HCEC 1CT (cell line): ENCODE results near the gene RAB6A.
A peak's percentile ranks its signal among the peaks of the same experiment; 100 is the strongest.
"Not testable (repeated sequence)": the region's sequence is repeated elsewhere in the genome, so short reads cannot be mapped to it uniquely, and the experiment has no call there.

Source experiments
- DNase-seq: peaks from one replicate; pipeline ENCODE4 v3.0.0-alpha.2; 2017

Gene RAB6A

DNA sequence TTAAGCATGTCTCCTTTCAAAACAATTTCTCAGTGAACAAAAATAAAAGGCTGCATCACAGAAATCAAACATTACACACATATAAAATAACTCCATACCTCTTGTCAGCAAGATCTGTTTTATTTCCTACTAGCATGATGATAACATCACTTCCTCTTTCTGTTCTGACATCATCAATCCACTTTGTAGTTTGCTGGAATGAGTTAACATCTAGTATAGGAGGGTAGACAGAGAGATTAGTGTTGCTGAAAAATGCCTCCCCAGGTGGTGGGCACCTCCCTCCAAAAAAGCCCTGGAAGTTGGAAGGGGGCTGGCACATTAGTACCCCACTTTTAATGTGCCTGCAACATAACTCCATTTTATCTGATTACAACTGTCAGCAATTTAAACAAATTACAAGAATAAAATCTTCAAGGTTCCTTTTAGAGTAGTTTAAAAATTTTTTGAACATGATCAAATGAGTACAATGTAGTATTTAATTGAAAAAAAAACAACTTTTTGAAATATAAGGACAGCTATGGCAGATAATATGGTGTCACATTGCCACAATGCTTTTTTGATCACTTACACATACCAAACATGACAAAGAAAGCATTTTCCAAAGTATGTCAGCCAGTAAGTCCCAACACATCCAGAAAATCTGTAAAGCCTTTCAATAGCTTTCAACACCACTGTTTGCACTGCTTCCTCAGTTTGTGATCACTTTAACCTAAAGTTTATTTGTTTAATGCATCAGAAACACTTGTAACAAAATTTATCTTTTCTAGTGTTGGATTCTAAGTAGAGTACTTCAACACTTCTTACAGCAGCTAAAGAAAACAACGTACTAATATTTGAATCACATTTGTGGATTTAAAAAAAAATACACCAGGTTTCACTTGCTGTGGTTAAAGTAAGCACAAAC, 44.5 kb downstream of the RAB6A start:
- no peak for DNase-seq

DNA sequence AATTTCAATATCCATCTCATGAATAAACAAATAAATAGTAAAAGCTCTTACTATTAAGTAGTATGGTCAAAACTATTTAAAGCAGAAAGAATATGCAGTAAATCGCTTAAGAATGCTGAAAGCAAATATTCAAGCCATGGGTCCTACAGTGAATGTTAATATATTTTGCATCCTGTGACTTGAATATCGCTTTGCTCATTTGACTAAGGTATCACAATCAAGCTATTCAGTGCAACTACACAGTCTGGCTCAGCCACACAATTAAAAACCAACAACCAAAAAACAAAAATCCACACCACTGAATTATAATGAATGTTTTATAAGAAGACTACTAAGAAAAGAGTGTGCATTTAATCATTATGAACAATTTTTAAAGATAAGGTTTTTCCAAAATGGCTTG, 45.3 kb downstream of the RAB6A start:
- DNase-seq, result no peak

DNA sequence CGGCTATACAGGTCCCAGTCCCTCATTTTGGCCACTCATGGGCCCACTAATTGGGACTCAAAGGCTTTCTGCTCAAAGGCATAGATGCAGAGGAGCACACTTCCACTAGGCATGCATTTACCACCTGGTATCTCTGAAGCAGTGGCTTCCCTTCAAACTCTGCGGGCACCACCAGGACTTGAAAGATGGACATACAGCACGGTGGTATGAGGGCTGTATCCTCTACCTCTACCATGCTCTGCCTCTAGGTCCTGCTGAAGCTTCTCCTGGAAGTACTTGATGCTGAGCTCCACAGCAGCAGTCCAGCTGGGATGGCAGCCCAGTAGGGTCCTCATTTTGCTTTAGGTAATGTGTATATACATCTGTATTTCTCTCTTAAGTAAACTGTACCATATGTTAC, 49.9 kb downstream of the RAB6A start:
- DNase-seq, result no peak

DNA sequence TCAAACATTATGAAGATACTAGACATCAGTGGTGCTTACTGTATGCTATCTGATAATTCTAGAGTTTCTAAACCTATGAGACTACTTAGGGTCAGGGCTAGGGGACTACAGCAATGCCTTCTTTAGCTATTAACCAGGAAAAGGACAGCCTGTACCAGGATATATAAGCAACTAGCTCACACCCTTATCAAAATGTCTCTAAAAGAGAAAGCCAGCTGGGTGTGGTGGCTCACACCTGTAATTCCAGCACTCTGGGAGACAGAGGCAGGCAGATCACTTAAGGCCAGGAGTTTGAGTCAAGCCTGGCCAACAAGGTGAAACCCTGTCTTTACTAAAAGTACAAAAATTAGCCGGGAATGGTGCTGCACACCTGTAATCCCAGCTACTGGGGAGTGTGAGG, 55.8 kb downstream of the RAB6A start:
- no peak for DNase-seq

DNA sequence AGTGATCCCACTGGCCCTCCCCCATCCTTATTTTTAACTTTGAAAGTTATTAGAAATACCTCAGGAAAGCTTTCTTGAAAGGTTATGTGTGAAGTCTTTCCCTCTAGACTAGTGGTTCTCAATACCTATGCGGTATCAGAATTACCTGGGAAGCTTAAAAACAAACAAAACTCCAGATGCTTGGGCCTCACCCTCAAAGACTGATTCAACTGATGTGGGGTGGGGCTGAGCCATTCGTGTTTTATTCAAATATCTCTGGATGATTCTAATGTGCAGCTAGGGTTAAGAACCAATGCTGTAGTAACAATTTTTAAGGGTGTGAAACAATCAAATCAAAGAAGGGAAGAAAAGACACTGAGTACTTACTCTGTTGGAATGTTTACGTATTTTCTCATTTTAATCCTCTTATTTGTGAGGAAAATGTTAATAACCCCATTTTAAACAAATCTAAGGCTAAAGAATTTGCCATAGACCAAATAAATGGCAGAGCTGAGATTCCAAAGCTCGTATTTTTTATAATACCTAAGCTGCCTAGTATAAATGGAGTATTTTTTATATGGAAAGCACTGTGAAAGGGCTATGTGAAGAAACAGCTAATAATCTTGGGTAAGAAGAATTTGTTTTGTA, 66.9 kb downstream of the RAB6A start:
- DNase-seq, result no peak

DNA sequence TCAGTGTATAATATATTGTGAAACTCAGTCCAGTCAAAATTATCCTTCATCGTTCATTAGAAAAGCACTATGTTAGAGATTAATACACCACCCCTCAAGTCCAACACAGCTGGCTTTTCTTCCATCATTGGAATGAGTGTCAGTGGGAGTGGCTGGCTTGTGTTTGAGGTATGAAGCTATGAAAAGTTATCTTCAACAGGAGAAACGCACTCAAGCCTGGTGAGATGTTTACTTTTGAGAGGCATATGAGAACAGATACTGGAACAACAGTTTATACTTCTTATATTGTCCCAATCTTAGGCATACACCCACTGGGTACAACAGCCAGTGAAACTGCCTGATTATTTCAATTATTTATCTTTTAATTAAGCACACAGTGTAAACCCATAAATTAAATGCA, 80.2 kb downstream of the RAB6A start:
- DNase-seq, result no peak

DNA sequence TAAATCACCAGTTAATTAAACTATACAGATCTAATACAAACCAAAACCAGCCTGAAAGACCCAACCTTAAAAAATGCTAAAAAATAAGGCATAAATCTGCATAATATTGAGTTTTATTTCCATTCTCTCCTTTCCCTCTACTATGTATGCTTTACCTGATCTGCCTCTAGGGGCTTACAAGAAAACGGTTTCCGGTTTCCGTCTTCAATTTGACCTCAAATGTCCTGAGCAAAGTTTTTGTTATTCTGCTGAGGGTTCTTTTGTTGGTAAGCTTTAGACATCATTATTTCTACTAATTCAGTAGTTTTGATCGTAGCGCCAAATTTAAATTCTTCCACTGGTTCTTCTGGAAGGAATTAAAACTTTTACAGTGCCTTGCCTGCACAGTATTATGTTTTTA, 84.3 kb downstream of the RAB6A start:
- not testable (repeated sequence) for DNase-seq

DNA sequence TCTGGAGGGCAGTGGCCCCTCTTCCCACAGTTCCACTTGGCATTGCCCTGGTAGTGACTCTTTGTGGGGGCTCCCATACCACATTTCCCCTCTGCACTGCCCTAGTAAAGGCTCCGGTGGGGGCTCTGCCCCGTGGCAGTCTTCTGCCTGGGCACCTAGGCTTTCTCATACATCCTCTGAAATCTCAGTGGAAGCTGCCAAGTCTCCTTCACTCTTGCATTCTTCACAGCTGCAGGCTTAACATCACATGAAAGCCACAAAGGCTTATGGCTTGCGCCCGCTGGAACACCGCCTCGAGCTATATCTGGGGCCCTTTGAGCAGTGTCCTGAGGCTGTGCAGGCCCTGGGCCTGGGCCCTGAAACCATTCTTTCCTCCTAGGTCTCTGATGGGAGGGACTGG, 89.2 kb downstream of the RAB6A start:
- no peak for DNase-seq

DNA sequence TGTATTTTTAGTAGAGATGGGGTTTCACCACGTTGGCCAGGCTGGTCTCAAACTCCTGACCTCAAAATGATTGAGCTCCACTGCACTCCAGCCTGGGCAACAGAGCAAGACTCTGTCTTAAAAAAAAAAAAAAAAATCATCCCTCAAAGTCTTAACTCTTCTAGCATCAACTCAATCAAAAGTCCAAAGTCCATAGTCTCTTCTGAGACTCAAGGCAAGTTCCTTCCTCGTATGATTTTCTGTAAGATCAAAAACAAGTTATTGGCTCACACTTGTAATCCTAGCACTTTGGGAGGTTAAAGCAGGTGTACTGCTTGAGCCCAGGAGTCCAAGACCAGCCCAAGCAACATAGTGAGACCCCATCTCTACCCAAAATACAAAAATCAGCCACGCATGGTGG, 90.1 kb downstream of the RAB6A start:
- DNase-seq, result no peak

DNA sequence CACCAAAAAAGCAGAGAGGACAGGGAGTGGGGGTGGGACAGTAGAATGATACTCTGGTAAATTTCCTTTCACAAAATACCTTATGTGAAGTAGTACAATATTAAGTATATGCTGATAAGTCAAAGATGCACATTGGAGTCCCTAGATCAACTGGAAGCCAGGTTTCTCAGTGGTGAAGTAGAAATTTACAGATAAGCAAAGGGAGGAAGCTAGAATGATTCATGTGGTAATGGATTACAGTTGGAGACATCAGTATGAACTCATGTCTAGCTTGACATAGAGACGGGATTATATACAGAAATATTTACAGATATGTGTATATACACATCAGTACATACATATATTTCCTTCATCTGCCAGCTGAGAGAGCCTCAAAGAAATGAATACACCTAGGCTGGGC, 93.0 kb downstream of the RAB6A start:
- no peak for DNase-seq

DNA sequence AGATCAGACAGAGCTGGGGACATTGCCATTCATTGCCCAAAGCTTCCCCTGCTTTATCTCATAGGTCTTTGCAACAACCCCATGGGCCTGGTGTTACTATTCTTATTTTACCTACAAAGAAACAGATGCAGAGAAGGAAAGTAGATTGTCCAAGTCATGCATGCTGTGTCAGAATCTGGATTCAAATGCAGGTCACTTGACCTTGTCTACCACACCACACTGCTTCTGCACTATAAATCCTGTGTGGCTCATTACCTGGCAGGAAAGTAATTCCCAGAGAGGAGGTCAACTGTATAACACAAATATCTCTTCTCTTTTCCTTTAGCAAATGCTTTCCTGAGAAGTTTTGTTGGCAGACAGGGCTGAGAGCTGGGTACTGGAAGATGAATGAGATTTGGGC, 96.0 kb downstream of the RAB6A start:
- DNase-seq, result no peak

DNA sequence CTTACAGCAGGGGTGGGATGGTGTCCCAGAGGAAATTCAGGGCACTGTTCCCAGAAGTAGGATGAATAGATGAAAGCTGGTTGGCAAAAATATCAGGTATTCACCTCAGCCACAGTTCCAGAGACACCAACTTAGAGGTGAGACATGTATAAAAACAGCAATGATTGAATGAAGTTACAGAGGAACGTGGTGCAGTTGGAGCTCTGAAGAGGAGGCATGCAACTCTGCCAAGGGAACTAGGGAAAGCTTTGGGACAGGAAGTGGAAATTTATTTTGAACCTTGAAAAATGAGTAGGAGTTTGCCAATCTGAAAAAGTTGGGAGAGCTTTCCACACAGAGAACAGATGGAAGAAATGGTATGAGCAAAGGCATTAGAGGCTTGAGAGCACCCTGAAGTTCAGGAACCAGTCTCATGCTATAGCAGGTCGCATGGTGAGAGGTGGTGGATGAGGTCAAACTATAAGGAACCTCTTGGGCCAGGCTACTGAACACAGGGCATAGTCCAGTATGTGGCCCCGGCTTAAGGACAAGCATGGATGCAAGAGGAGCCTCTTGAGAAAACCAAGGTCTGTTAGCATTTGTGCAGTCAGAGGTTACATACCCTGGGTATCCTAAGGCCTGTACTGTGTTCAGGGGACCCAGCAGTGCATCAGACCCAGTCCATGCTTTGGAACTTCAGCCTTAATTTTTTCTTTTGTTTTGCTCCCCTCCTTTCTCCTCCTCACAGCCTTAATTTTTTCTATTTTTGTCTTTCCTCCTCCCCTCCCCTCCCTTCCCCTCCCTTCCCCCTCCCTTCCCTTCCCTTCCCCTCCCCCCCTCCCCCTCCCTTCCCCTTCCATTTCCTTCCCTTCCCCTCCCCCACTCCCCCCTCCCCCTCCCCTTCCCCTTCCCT, 97.0 kb downstream of the RAB6A start:
- no peak for DNase-seq

DNA sequence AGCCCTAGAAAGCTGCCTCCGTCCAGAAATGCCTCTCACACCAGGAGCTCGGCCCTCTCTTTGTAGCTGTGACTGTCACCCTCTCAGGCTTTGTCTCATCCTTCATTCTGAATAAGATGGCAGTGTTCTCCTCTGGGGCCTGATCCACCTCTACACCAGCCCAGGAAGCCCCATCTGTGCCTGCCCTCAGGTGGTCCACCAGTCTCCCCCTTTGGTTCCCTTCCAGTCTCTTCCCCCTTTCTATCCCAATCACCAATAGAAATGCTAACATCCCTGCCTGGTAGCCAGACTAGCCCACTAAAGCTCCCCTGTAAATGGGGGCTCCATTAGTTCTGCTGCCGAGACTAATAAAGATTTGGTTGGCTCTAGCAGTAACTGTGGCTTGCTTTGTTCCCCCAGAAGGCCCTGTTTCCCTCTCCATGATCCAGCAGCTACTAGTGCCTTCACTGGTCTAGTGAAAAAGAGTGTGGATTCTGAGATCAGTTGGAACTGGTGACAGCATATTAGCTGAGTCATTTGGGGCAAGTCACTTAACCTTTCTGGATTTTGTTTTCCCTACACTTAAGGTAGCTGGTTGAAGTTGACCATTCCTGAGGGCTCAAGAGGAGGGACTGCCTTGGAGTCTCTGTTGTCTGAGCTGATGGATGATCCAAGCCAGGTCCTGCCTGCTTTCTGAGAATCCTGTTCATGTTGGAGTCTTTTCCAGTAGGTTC, 98.3 kb downstream of the RAB6A start:
- peak; percentile 20 for DNase-seq

DNA sequence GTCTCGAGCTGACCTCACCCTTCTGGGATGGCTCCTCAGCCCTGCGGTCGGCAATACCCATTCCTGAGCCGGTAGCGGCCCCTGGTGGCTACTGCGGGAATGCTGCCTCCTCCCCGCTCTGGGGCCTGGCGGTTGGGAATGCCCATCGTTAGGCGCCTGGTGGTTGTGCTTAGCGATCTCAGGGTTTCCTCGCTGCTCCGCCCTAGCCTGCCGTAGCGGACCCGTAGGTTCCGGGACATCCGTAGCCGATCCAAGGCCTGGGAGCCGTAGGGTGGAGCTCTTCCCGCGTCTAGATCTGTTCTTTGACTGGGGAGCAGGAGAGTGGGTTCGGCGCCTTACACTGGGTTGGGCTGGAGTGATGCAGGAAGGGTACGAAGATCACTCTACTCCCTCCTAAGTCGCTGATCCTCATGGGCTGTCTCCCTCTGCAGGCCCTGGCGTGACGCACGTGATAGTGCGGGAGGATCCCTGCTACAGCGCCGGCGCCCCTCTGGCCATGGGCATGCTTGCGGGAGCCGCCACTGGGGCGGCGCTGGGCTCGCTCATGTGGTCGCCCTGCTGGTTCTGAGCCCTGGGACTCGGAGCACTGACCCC, 99.7 kb downstream of the RAB6A start:
- DNase-seq, result peak; percentile 82

DNA sequence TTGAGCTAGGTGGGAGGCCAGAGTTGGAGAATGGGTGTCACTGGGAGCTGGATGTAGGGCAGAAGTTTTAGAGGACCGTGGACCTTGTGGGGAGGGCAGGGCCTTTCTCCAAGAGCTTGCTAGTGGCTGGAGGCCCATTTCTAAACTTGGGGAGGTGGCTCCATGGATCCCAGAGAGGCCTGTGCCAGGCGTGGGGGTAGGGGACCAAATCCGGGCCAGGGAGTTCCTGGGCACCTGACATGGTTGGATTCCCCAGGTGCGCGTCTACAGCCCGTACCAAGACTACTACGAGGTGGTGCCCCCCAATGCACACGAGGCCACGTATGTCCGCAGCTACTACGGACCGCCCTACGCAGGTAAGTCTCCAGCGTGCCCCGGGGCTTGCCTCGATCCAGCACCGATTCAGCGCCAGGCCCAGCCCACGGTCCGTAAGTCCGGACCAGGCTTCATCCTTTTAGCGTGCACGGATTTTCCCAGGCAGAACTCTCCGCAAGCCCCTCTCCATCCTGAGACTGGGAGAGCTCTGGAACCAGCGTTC, 100.3 kb downstream of the RAB6A start:
- DNase-seq, result no peak

DNA sequence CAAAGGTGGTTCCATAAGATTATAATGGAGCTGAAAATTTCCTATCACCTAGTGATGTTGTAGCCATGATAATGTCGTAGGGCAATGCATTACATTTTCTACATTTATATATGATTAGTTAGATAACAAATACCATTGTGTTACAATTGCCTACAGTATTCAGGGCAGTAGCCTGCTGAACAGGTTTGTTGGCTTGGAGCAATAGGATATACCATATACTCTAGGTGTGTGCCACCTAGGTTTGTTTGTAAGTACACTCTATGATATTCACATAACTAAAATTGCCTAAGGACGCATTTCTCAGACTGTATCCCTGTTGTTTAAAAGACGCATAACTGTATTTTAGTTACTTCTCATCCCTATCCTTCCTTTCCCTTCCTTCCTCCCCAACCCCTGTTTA, 100.9 kb downstream of the RAB6A start:
- DNase-seq, result no peak

DNA sequence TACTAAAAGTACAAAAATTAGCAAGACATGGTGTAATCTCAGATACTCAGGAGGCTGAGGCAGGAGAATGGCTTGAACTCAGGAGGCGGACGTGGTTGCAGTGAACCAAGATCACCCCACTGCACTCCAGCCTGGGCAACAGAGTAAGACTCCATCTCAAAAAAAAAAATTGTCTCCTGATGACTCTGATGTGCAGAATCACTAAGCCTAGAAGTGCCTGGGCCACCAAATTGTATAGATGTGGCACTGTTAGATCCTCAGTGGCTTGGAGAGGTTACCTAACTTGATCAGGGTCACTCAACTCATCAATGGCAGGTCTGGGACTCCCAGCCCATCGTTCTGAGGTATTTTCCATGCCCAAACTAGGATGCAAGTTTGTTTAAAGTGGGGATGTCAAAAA, 103.9 kb downstream of the RAB6A start:
- DNase-seq, result no peak

DNA sequence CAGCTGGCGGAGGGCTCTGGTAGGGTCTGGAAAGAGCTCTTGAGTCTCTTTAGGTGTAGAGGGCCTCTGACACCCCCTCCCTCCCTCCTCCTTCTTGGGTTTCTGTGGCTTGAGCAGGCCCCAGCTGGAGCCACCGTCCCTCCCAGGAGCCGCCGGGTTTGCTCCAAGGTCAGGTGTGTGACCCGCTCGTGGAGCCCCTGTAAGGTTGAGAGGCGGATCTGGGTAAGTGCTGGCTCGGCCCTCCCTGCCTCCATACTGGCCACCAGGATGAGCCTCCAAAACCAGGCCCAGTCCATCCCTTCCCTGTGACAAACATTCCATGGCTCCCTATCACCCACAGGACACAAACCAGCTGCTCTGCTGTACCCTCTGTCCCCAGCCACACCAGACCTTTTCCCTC, 105.2 kb downstream of the RAB6A start:
- DNase-seq, result no peak

DNA sequence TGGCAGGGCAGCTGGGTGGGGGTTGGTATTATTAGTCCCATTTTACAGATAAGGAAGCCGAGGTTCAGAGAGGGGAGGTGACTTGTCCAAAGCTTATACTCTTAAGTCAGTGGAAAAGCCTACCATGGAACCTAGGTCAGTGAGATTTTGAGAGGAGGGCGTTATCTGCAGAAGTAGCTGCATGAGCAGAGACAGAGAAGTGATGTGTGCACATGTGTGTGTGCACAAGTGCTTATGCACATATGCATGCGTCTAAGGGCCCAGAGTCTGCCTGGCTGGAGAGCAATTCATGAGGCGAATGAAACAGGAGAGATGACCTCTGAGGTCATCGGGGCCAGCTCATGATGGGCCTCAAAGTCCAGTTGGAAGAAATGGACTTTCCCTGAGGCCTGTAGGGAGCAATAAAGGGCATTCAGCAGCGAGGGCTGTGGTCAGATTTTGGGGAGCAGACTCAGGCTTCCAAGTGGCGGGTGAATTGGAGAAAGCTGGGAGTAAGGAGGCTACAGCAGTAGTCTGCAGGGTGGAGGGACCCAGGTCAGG, 106.3 kb downstream of the RAB6A start:
- no peak for DNase-seq

DNA sequence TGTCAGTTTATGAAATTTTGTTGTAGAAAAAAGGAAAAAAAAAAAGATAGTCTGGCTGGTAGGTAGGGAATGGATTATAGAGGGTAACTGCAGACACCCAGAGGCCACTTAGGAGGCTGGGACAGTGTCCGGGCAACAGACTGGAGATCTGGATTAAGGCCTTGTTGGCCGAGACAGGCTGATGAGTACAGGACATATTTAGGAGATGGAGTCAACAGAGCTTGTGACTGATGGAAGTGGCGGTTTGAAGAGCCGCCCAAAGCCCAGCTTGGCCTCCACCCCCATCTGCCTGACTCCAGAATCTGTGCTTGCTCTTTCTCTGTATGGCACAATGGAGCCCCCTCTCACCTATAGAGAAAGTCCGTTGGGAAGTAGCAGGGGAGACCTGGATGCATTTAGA, 106.9 kb downstream of the RAB6A start:
- DNase-seq, result no peak

DNA sequence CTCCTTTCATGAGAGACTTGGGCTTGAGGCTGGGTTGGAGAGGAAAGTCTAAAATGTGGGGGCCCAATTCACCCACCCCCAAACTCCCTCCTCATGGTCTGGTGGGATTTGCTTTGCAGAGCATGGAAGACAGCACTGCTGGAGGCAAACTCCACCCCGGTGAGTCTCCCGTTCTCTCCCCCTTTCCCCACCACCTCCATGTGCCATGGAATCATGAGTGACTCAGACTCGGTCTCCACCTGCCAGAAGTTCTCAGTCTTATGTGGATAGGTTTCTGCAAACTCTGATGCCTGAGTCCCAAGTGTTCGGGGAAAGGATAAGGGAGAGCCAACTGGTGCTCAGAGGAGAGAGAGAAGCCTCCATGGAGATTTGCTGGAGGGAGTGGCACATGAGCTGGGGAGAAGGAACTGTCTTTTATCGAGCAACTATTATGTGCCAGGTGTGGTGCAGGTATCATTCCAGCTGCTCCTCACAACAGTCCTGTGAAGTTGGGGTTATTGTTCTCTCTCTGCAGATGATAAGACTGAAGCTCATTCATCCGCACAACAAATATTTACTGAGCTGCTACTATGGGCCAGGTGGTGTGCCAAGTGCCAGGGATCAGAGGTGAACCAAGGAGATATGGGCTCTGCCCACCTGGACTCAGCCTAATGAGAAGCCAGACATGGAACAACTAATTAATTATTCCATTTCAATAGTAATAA, 107.9 kb downstream of the RAB6A start:
- no peak for DNase-seq
